Measurements from ENCODE around the gene FAM216B.

GRCh38 chr13:42780044-42780443 lies 1.3 kb upstream of the FAM216B start:
- TF ChIP-seq PRDM15 (CRISPR knock-in tag; IDR thresholded peaks at IDR 0.05) = no peak
- no peak for TF ChIP-seq ZNF589 (CRISPR knock-in tag; conservative IDR thresholded peaks at IDR 0.05)
- TF ChIP-seq POLR2A (IDR thresholded peaks at IDR 0.05; ENCODE audit: insufficient read depth in 1 of 2, low read depth in 2 of 2, low read length in 2 of 2) = no peak
- no peak for TF ChIP-seq ZNF24 (IDR thresholded peaks at IDR 0.05)
- TF ChIP-seq, protein P1, sequence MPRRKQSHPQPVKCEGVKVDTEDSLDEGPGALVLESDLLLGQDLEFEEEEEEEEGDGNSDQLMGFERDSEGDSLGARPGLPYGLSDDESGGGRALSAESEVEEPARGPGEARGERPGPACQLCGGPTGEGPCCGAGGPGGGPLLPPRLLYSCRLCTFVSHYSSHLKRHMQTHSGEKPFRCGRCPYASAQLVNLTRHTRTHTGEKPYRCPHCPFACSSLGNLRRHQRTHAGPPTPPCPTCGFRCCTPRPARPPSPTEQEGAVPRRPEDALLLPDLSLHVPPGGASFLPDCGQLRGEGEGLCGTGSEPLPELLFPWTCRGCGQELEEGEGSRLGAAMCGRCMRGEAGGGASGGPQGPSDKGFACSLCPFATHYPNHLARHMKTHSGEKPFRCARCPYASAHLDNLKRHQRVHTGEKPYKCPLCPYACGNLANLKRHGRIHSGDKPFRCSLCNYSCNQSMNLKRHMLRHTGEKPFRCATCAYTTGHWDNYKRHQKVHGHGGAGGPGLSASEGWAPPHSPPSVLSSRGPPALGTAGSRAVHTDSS (CRISPR knock-in tag; conservative IDR thresholded peaks at IDR 0.05) = no peak
- TF ChIP-seq ZBTB8A (CRISPR knock-in tag; IDR thresholded peaks at IDR 0.05; ENCODE audit: borderline replicate concordance, low read depth) = no peak

All from HepG2 (cell line).